Measurements from ENCODE around the gene TTC13.

DNA sequence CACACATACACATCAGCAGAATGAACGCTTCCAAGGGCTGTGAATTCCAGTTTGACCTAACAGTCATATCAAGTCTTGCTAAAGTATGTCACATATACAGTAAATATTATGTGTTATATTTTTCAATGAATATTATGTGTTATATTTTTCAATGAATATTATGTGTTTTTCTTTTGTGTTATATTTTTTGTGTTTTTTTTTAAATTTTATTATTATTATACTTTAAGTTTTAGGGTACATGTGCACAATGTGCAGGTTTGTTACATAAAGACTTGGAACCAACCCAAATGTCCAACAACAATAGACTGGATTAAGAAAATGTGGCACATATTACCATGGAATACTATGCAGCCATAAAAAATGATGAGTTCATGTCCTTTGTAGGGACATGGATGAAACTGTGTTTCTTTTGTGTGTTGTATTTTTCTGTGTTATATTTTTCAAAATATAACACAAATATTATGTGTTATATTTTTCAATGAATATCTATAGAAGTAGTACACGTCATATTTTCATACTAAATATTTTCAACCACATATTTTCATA lies 35.5 kb downstream of the TTC13 start:
- TF ChIP-seq GABPA (IDR thresholded peaks at IDR 0.05 in 1 of 2, conservative IDR thresholded peaks at IDR 0.05 in 1 of 2) = no peak
- no peak for TF ChIP-seq YY1 (IDR thresholded peaks at IDR 0.05)
- TF ChIP-seq, protein P1, sequence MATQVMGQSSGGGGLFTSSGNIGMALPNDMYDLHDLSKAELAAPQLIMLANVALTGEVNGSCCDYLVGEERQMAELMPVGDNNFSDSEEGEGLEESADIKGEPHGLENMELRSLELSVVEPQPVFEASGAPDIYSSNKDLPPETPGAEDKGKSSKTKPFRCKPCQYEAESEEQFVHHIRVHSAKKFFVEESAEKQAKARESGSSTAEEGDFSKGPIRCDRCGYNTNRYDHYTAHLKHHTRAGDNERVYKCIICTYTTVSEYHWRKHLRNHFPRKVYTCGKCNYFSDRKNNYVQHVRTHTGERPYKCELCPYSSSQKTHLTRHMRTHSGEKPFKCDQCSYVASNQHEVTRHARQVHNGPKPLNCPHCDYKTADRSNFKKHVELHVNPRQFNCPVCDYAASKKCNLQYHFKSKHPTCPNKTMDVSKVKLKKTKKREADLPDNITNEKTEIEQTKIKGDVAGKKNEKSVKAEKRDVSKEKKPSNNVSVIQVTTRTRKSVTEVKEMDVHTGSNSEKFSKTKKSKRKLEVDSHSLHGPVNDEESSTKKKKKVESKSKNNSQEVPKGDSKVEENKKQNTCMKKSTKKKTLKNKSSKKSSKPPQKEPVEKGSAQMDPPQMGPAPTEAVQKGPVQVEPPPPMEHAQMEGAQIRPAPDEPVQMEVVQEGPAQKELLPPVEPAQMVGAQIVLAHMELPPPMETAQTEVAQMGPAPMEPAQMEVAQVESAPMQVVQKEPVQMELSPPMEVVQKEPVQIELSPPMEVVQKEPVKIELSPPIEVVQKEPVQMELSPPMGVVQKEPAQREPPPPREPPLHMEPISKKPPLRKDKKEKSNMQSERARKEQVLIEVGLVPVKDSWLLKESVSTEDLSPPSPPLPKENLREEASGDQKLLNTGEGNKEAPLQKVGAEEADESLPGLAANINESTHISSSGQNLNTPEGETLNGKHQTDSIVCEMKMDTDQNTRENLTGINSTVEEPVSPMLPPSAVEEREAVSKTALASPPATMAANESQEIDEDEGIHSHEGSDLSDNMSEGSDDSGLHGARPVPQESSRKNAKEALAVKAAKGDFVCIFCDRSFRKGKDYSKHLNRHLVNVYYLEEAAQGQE (IDR thresholded peaks at IDR 0.05) = no peak
- TF ChIP-seq, protein P2, sequence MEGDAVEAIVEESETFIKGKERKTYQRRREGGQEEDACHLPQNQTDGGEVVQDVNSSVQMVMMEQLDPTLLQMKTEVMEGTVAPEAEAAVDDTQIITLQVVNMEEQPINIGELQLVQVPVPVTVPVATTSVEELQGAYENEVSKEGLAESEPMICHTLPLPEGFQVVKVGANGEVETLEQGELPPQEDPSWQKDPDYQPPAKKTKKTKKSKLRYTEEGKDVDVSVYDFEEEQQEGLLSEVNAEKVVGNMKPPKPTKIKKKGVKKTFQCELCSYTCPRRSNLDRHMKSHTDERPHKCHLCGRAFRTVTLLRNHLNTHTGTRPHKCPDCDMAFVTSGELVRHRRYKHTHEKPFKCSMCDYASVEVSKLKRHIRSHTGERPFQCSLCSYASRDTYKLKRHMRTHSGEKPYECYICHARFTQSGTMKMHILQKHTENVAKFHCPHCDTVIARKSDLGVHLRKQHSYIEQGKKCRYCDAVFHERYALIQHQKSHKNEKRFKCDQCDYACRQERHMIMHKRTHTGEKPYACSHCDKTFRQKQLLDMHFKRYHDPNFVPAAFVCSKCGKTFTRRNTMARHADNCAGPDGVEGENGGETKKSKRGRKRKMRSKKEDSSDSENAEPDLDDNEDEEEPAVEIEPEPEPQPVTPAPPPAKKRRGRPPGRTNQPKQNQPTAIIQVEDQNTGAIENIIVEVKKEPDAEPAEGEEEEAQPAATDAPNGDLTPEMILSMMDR (IDR thresholded peaks at IDR 0.05; ENCODE audit: low read depth, low read length, missing input control) = no peak
- no peak for TF ChIP-seq FOXA1 (IDR thresholded peaks at IDR 0.05)
- no peak for TF ChIP-seq NR2F2 (IDR thresholded peaks at IDR 0.05)
- TF ChIP-seq RAD21 (IDR thresholded peaks at IDR 0.05) = no peak
- no peak for TF ChIP-seq RXRA (IDR thresholded peaks at IDR 0.05)
- TF ChIP-seq, protein P3, sequence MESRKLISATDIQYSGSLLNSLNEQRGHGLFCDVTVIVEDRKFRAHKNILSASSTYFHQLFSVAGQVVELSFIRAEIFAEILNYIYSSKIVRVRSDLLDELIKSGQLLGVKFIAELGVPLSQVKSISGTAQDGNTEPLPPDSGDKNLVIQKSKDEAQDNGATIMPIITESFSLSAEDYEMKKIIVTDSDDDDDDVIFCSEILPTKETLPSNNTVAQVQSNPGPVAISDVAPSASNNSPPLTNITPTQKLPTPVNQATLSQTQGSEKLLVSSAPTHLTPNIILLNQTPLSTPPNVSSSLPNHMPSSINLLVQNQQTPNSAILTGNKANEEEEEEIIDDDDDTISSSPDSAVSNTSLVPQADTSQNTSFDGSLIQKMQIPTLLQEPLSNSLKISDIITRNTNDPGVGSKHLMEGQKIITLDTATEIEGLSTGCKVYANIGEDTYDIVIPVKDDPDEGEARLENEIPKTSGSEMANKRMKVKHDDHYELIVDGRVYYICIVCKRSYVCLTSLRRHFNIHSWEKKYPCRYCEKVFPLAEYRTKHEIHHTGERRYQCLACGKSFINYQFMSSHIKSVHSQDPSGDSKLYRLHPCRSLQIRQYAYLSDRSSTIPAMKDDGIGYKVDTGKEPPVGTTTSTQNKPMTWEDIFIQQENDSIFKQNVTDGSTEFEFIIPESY (IDR thresholded peaks at IDR 0.05) = no peak
